ENCODE measurements around the gene SIAH2.

SIAH2 gene

DNA sequence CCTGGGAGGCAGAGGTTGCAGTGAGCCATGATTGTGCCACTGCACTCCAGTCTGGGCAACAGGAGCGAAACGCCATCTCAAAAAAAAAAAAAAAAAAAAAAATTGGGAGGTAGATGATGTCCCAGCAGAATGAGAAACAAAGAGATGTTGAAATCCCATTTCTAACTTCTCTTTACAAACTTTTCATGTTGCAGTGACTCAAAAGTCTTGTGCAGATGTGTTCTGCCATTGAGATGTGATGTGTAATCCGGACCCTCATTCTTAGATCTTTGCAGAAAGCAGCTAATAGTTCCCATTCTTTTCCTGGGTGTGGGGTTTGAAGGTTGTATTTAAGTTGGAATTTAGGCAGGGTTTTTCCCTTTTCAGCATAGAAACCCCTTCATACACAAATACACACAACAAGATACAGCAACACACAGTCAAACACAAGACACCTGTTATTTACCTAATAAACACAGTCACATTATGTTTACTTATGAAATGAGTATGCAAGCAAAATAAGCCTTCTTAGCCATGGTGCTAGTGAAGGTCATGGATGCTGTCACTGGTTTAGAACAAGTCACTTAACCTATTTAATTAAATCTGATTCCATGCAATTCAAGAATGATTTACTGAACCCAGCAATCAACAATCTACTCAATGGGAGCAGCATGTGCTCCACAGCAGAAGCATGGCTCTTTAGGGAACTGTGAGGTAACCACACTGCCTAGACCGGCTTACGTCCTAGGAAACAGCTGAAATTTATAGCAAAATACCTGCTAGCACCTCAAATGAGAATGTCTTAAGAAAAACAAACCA, 14.9 kb downstream of the SIAH2 start:
- DNase-seq = no peak

DNA sequence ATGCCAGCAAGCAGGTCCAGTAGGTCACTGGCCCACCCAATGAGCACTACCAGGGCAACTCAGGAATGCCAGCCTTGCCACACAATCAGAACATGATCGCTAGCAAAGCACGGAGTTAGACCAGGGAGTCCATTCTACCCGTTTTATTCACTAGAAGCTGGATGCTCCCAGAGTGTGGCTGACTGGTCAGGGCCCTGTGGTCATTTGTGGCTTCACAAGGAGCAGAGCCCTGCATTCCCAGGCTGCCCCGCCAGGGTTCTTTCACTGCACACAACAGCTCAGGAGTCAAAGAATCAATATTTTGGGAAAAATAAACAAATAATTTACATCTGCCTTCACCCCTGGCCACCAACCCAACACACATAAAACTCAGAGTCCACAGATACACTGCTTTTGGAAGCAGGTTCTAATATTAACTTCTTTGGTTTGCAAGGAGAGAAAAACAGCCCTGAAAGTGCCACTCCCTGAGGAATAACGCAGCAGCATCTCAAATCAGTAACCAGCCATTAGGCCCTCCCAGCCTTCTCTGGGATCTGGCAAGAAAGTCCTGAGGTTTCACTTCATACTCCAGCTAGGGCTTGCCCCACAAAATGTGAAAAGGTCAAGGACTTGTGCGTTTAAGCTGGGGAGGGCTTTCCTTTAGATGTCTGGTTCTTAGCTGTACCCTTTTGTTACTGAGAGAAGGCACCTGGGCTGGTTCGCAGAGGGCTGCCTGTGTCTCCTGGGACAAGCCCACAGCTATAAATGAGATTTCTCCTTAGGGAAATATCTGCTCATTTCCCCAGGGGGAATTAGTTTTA, 16.0 kb downstream of the SIAH2 start:
- no peak for DNase-seq

GRCh38 chr3:150745832-150746231, 17.1 kb downstream of the SIAH2 start:
- no peak for DNase-seq

- no peak for DNase-seq
Measured at GRCh38 chr3:150744919-150745211, 18.1 kb downstream of the SIAH2 start.

DNA sequence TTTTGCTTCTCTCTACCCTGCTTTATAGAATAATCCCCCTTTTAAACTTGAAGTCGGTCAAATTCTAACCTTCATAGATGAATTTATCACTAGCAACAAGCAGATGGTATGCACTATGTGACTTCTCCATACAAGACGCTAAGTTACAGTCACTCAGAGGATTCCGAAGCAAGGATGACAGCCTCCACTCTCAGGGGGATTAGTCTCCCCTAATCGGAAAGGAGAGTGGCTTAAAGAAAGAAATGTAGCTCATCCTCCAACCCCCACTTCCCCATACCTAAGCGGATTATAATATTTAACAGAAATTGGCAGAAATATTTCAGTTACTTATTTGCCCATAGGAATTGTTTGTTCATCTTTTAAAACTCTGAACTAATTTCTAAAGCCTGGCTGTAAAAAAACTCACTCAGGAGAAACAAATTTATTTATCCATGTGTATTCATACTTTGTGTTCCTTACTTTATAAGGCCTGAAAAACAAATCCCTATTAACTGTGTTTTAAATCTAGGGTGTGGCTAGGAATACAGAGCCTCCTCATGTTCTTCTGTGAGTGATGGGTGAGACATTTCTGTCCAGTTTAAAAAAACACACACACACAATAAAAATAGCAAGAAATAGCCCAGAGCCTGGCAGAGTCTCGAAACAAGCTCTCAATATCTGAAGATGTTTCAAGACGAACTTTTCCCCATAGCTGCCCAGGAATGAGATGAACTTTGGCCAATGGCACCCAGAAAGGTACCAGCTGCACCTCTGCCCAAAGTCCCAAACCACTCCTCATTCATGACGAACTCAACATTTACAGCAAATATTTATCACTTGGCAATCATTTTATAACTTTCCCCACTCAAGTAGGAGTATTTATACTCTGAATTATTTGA, 18.7 kb downstream of the SIAH2 start:
- no peak for DNase-seq

DNA sequence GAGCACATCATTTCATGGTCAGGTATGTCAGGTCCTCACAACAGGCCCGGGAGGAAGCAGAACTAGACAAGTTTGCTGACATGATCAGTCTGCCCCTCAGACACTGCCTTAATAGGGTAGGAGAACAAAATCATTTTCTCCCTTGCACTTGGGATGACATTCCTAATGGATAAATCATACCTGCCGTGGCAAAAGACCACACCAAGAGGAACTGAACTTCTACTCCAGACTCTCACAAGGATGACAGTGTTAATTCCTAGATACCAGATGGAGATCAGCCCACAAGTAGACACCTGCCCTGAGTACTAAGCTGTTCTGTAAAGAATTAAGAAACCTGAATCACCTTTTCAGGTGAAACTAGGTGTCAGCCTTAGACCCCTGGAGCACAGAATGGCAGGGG, 19.5 kb downstream of the SIAH2 start:
- no peak for DNase-seq

- DNase-seq = no peak
Measured at GRCh38 chr3:150742679-150743078, 20.3 kb downstream of the SIAH2 start.

GRCh38 chr3:150742141-150742523, 20.8 kb downstream of the SIAH2 start:
- DNase-seq = no peak

GRCh38 chr3:150741497-150742140, 21.4 kb downstream of the SIAH2 start:
- DNase-seq = no peak

DNA sequence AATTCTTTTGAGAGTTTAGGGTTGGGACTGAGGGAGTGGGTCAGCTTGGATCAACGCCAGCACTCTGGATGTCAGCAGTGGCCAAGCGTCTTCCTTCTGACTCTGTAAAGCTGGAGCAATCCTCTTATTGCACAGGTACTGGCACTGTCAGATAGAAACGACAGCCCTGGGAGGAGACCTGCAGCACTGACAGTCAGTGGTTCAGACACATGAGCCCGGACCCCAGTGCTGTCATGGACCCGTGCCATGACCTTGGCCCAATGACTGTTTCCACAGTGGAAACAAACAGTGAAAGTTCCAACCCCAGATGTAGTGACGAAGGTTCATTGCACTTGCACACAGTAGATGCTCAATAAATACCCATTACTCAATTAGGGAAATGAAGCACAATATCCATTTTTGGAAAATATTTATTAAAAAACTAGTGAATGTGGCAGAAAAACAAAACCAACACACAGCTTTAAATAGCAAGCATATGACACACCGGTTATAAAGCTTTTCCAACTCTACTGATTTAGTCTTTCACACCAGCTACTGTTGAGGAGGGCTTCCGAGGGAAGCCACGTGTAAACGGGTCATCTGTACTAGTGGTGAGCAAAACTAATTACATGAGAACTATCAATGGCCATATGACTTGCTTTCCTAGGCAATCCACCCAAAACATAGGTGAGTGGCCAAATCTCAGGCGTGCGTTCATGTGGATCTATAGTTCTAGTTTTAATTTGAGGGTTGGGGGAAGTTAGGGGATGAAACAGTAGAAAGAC, 22.1 kb downstream of the SIAH2 start:
- DNase-seq = no peak

- DNase-seq = no peak
Measured at GRCh38 chr3:150739877-150740645, 22.9 kb downstream of the SIAH2 start.

DNA sequence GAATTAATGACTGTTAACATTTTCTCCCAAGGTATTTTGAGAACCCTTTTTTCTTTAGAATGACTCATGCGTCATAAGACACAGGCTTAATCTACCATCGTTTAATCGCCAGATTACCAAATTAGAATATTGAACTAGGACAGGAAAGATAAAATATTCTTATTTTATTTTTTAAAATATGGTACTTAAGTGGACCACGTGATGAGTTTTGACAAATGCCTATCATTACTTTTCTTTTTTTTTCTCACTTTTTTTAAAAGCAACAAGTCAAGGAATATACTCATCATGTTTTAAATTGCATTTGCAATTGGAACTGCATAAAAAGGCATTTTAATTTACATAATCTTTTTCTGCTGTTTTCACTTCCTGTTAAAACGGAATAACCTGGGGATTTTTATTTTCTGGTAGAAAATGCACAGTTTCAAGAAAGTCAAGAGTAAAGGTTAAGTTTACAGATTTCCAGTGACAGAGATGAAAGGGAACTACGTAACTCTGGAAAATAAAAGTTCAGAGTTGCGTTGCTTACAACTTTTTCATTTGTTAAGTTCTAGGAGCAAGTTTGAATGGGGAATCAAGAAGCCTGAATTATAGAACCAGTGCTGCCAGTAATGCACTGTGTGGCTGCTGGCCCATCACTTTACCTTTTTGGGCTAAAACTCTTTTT, 23.6 kb downstream of the SIAH2 start:
- no peak for DNase-seq

DNA sequence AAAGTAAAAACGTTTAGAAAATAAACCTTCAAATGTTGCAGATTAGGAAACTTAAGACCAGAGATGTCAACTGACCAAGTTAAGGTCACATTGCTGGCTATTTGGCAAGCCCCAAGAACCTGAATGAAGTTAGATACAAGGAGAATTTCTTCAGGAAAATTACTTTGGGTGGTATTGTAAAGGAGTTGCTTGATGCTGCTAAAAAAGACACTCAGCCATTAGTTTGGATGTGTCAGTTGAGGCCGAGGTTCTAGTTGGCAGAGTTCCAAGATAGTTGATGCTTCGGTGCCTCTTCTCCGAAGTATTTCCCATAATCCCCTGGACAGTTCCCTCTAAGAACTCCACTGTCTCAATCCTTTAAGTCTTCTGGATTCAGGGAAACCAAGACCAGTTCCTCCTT, 24.3 kb downstream of the SIAH2 start:
- DNase-seq = no peak

DNA sequence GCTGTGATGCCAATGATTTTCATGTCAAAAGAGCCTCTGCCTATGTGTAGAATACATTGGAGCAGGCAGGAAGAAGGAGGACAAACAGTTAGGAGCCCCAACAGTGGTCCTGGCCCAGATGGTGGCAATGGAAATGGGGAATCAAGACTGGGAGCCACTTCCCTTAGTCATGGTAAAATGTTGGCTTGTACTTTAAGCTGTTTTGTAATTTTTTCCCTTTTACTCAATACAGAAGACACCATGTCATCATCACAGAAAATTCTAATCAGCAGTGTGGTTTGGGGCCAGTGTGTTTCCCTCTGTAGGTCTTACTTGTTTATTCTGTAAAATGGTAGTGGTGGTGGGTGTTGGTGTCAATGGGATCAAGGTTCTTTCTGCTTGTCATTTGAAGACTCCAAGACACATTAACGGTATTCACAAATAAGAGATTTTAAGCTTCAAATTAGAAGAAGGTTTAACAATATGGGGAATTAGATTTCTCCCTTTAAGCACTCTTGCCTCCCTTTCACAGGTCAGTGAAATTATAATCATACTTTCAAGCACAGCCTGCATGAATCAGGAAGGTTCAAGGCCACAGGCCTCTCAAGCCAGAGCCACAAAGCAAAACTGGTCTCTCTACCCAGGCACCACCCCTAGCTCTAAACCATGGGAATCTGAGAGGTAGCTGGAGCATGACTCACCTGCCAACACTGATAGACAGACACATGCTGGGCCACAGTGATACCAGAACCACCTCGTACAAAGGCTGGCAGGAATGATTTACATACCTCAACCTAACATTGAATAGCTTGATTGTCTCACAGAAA, 24.9 kb downstream of the SIAH2 start:
- no peak for DNase-seq

DNA sequence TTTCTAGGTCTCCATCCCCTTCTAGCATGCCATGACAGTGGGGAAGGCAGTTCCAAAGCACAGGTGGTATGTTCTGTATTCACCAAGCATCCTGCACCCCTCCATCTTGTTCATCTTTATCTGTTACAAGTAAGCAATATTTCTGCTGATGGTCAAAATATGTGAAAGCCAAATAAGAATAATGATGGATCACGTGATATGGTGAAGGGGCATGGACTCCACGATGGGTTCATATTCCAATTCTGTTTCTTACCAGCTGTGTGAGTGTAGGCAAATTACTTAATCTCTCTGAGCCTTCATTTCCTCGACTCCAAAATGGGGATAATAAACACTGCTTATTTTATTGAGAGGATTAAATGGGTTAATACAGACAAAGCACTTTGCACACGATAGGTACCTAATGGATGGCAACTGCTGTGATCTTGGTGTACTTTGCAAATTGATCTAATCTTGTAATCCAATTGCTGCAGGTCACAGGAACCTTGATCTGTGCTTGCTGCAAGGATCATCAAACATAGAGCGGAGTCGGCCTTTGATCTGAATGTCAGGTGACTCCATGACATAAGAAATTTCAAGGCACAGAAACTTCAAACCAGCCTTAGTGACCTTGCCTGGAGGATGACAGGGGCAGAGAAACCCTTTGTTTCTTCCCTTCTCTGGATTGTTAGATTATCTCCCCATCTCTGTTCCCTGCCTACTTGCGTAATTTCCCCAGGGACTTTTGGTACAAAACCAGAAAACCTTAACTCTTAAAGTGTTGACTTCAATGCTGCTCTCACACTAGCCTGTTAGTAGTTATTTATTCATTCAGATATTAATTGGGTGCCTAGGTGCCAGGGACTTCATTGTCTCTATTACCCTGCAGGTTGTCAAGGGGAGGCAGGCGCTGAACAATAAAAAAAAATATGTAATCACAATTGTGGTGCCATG, 25.8 kb downstream of the SIAH2 start:
- DNase-seq = no peak

DNA sequence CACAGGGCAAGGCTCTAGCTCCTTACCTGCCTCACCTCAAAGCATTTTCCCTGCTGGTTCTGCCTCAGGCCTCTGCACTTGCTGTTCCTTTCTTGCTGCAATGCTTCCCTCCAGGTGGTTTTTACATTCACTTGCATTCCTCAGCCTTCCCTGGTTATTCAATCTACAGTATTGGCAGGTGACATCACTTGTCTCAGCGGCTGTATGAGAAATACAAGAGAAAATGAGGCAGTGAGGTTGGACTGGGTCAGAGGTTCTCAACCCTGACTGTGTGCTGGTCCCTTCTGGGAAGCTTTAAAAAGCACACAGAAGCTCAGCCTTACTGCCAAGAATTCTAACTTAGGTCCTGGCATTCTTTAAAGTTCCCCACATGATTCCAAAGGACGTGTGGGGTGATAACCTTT, 26.7 kb downstream of the SIAH2 start:
- DNase-seq = no peak

GRCh38 chr3:150734795-150735119, 28.2 kb downstream of the SIAH2 start:
- no peak for DNase-seq

DNA sequence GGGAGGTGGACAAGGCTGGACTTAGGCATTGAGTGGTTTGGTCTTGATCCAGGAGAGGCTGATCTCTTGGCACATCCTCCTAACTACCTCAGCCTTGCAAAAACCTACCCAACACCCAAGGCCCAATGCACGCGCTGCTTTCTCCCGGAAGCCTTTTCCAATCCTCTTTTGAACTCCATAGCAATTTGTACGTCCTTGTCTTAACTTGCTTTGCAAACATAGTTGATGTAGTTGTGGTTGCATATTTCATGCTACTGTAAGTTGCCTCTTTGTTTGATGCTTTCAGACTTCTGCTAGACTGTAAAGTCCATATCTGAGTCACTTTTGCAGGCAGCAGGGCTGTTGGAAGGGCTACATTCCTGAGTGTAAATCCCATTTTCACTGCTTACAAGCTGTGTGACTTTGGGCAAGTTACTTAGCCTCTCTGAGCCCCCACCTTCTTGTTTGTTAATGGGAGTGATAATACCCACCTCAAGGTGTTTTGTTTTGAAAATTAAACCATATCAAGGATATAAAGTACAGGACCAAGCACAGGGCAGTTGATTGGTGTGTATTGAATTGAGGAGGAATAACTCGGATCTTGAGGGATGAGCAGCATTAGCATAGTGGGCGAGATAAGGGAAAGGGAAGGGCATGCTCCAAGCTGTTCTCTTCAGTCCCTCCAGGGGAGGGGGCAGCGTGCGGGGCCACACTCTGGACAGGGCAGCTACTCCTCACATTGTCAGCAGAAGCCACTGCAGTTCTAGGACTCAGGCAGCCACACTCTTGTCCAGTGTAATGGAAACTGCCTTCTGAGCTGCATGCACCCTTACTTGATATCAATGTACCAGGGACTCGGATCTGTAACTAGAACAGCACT, 28.8 kb downstream of the SIAH2 start:
- DNase-seq = no peak

Data from activated naive CD4-positive, alpha-beta T cell (primary cell).